Suprapubic skin (tissue), 4 donors: Measurements from ENCODE around the gene RAB3GAP2.

Experiments
- CTCF ChIP-seq, 2 donors: fragments of 200-600 bp in 1 of 2; fragments of 450-650 bp in 1 of 2; sonication (generic) in 1 of 2; IDR thresholded peaks; one replicate each; pipeline ENCODE4 v1.5.1; 2016 to 2019; ENCODE audit warnings: antibody characterized with exemption in 2 of 2, mild to moderate bottlenecking in 1 of 2, moderate library complexity in 1 of 2
- EP300 ChIP-seq: sonication (generic); formaldehyde crosslinking; IDR thresholded peaks from one replicate; pipeline ENCODE4 v1.6.1; 2017; ENCODE audit warnings: antibody characterized with exemption
- POLR2A ChIP-seq, 2 donors: fragments of 450-650 bp; IDR thresholded peaks; one replicate each; pipeline ENCODE4 v1.6.1; 2017; ENCODE audit warnings: antibody characterized with exemption in 2 of 2, mild to moderate bottlenecking in 2 of 2, moderate library complexity in 2 of 2
- POLR2AphosphoS5 ChIP-seq, 3 donors: sonication (generic); formaldehyde crosslinking; IDR thresholded peaks; one replicate each; pipeline ENCODE4 v1.6.1; 2017; ENCODE audit warnings: antibody characterized with exemption in 3 of 3

GRCh38 chr1:220195701-220196100 is 76.6 kb downstream of the RAB3GAP2 start:
- TF ChIP-seq POLR2AphosphoS5 (IDR thresholded peaks at IDR 0.05) (no peak), POLR2A (IDR thresholded peaks at IDR 0.05) (no peak), CTCF (IDR thresholded peaks at IDR 0.05) (no peak), EP300 (no peak)
